Endodermal cell (in vitro differentiated cells): ENCODE data around the gene LPP. TPM values are rescaled to one million over a fixed set of nuclear protein-coding genes. Genes with fewer than 3 reads are reported as not detected.

Experiments
- DNase-seq: peaks from one replicate; pipeline ENCODE4 v3.0.0-alpha.2; 2017
- H3K27ac ChIP-seq: 2 replicates; pipeline ENCODE4 v1.5.1; 2013; ENCODE audit warnings: mild to moderate bottlenecking, low read depth, low read length, moderate library complexity
- H3K27me3 ChIP-seq: 2 replicates; pipeline ENCODE4 v1.6.1; 2013; ENCODE audit warnings: mild to moderate bottlenecking, low read length, moderate library complexity; ENCODE audit not compliant: insufficient read depth, control insufficient read depth, poor library complexity, severe bottlenecking
- H3K36me3 ChIP-seq: 2 replicates; pipeline ENCODE4 v1.7.0; 2013; ENCODE audit warnings: mild to moderate bottlenecking, low read length, moderate library complexity; ENCODE audit not compliant: control insufficient read depth, insufficient read depth
- H3K4me1 ChIP-seq: one replicate; pipeline ENCODE4 v1.7.0; 2013; ENCODE audit warnings: low read length; ENCODE audit not compliant: control insufficient read depth, insufficient read depth
- H3K4me3 ChIP-seq: 2 replicates; pipeline ENCODE4 v1.5.1; 2013; ENCODE audit warnings: mild to moderate bottlenecking, low read length, moderate library complexity
- H3K9ac ChIP-seq: 2 replicates; pipeline ENCODE4 v1.6.1; 2013; ENCODE audit warnings: mild to moderate bottlenecking, low read length, moderate library complexity; ENCODE audit not compliant: poor library complexity, severe bottlenecking; ENCODE audit errors: extremely low read depth
- H3K9me3 ChIP-seq: 2 replicates; pipeline ENCODE4 v1.6.1; 2013; ENCODE audit warnings: mild to moderate bottlenecking, low read length, moderate library complexity; ENCODE audit not compliant: control insufficient read depth
- H3K27ac Mint-ChIP-seq: 2 replicates; pipeline ENCODE4 v1.8.0; 2020; ENCODE audit warnings: mixed read lengths
- H3K27me3 Mint-ChIP-seq: 2 replicates; pipeline ENCODE4 v1.8.0; 2021; ENCODE audit warnings: mild to moderate bottlenecking, mixed read lengths; ENCODE audit not compliant: insufficient read depth
- H3K36me3 Mint-ChIP-seq: 2 replicates; pipeline ENCODE4 v1.8.0; 2020; ENCODE audit warnings: low read depth, mixed read lengths
- H3K4me1 Mint-ChIP-seq: 2 replicates; pipeline ENCODE4 v1.8.0; 2020; ENCODE audit warnings: mixed read lengths
- H3K4me3 Mint-ChIP-seq: 2 replicates; pipeline ENCODE4 v1.8.0; 2020; ENCODE audit warnings: mild to moderate bottlenecking, moderate library complexity, mixed read lengths
- H3K9me3 Mint-ChIP-seq: 2 replicates; pipeline ENCODE4 v1.8.0; 2020; ENCODE audit warnings: mild to moderate bottlenecking, mixed read lengths
- CTCF ChIP-seq: fragments of 200-600 bp; sonication (generic); conservative IDR thresholded peaks from 2 replicates; pipeline ENCODE4 v1.5.0; 2021; ENCODE audit warnings: antibody characterized with exemption, mild to moderate bottlenecking
- WGBS, 2 experiments: methylation state at CpG; one replicate each; pipeline versions ENCODE4 v1.1.5 to v1.1.7; 2013; ENCODE audit warnings: missing lambda C conversion rate in 2 of 2, mixed read lengths in 1 of 2; ENCODE audit not compliant: insufficient coverage in 1 of 2, insufficient read length in 1 of 2; 5-methylcytosine and 5-hydroxymethylcytosine counted together
- total RNA-seq, 2 donors: library from RNA; stranded (reverse); fragmentation: NEBNext Ultra II Directional in 1 of 2; extraction: Animal tissue kit (Norgen Biotek cat#: 25700) in 1 of 2; gene quantifications; 2 replicates in 1 of 2; 3 replicates in 1 of 2; pipeline ENCODE4 v1.2.1, GENCODE V29; 2021

The LPP gene
- total RNA-seq, 2 donors from 2014 or later = 78.0 to 105 TPM

- H3K36me3 Mint-ChIP-seq = peaks cover 5% of the 10 kb centered on the region
- no peak overlapping the region for H3K4me3 ChIP-seq
- H3K4me1 ChIP-seq = no peaks in the 10 kb centered on the region
- DNase-seq = no peak
- WGBS, 2 experiments = 92 to 99% methylated on average over 2 to 3 of the region's 3 CpGs
- H3K4me1 Mint-ChIP-seq = peaks cover 4% of the 10 kb centered on the region
- H3K27ac ChIP-seq = no peak overlapping the region
- no peaks in the 10 kb centered on the region for H3K9me3 ChIP-seq
- H3K27ac Mint-ChIP-seq = no peak overlapping the region
- H3K9ac ChIP-seq = no peak overlapping the region
- no peaks in the 10 kb centered on the region for H3K27me3 ChIP-seq
- no peaks in the 10 kb centered on the region for H3K36me3 ChIP-seq
- no peak overlapping the region for H3K4me3 Mint-ChIP-seq
- H3K27me3 Mint-ChIP-seq = no peaks in the 10 kb centered on the region
- TF ChIP-seq CTCF = no peak
- peaks cover 9% of the 10 kb centered on the region for H3K9me3 Mint-ChIP-seq
Measured at GRCh38 chr3:188641076-188641475, 487.1 kb downstream of the LPP start.

- Mint-ChIP-seq H3K36me3 (no peaks in the 10 kb centered on the region), H3K27me3 (no peaks in the 10 kb centered on the region), H3K4me3 (no peak overlapping the region), H3K4me1 (peaks cover 4% of the 10 kb centered on the region), H3K27ac (no peak overlapping the region), H3K9me3 (peaks cover 2% of the 10 kb centered on the region)
- no peaks in the 10 kb centered on the region for H3K27me3 ChIP-seq
- H3K4me3 ChIP-seq = no peak overlapping the region
- H3K36me3 ChIP-seq = no peaks in the 10 kb centered on the region
- TF ChIP-seq CTCF = no peak
- no peak for DNase-seq
- H3K9me3 ChIP-seq = no peaks in the 10 kb centered on the region
- no peaks in the 10 kb centered on the region for H3K4me1 ChIP-seq
- H3K27ac ChIP-seq = no peak overlapping the region
- 91 to 94% methylated on average over 3 of the region's 3 CpGs for WGBS, 2 experiments
- H3K9ac ChIP-seq = no peak overlapping the region
Measured at GRCh38 chr3:188643736-188644135, 489.8 kb downstream of the LPP start.

GRCh38 chr3:188646592-188646991 is 492.6 kb downstream of the LPP start:
- no peaks in the 10 kb centered on the region for H3K9me3 Mint-ChIP-seq
- Histone ChIP-seq H3K4me3 (no peak overlapping the region), H3K9me3 (no peaks in the 10 kb centered on the region), H3K27ac (no peak overlapping the region), H3K4me1 (no peaks in the 10 kb centered on the region), H3K9ac (no peak overlapping the region), H3K27me3 (no peaks in the 10 kb centered on the region), H3K36me3 (no peaks in the 10 kb centered on the region)
- no peak overlapping the region for H3K4me3 Mint-ChIP-seq
- no peak overlapping the region for H3K27ac Mint-ChIP-seq
- 0% methylated on average over 1 of the region's 1 CpG for WGBS, 2 experiments
- no peaks in the 10 kb centered on the region for H3K36me3 Mint-ChIP-seq
- no peak for TF ChIP-seq CTCF
- H3K4me1 Mint-ChIP-seq = peaks cover 4% of the 10 kb centered on the region
- H3K27me3 Mint-ChIP-seq = no peaks in the 10 kb centered on the region
- DNase-seq = no peak
